DND-41 (cell line): ENCODE data around the gene DKC1.

Experiments
- EZH2 ChIP-seq: IDR thresholded peaks from 3 replicates; pipeline ENCODE4 v1.6.1; 2012; ENCODE audit warnings: borderline replicate concordance, low read depth, mild to moderate bottlenecking, moderate library complexity, low read length, inconsistent platforms; ENCODE audit not compliant: severe bottlenecking
- TF ChIP-seq, protein P1 (sequence below): IDR thresholded peaks from 2 replicates; pipeline ENCODE4 v1.5.1; 2012; ENCODE audit warnings: borderline replicate concordance, low read length, moderate library complexity, mild to moderate bottlenecking; ENCODE audit not compliant: poor library complexity, severe bottlenecking; ENCODE audit errors: extremely low read depth

DNA sequence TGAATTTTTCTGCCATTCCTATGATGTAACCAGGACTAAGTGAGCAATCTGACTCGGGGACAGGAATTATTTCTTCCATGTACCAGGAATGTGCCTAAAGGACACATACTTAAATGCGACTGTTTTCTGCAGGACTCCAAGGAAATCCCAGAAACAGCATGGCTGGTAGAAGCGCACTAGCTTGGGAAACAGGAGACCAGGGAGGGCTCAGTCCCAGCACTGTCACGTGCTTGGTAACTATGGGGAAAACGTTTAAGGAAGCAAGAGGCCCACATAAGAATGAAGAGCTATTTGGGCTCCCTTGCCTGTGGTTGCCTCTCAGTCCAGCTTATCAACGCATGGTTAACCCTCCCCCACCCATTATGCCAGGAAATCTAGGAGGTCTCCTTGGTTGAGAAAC, 23.1 kb downstream of the DKC1 start:
- TF ChIP-seq, protein P1, sequence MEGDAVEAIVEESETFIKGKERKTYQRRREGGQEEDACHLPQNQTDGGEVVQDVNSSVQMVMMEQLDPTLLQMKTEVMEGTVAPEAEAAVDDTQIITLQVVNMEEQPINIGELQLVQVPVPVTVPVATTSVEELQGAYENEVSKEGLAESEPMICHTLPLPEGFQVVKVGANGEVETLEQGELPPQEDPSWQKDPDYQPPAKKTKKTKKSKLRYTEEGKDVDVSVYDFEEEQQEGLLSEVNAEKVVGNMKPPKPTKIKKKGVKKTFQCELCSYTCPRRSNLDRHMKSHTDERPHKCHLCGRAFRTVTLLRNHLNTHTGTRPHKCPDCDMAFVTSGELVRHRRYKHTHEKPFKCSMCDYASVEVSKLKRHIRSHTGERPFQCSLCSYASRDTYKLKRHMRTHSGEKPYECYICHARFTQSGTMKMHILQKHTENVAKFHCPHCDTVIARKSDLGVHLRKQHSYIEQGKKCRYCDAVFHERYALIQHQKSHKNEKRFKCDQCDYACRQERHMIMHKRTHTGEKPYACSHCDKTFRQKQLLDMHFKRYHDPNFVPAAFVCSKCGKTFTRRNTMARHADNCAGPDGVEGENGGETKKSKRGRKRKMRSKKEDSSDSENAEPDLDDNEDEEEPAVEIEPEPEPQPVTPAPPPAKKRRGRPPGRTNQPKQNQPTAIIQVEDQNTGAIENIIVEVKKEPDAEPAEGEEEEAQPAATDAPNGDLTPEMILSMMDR, result no peak
- TF ChIP-seq EZH2, result no peak
